HG02588 (cell line): ENCODE data around the gene NIFK.
A peak's percentile ranks its signal among the peaks of the same experiment; 100 is the strongest.

Experiments
- ATAC-seq: cut with Tn5 transposase; IDR thresholded peaks from one replicate; pipeline ENCODE4 v1.9.1; 2021; ENCODE audit warnings: mild to moderate bottlenecking, moderate library complexity; ENCODE audit not compliant: unreplicated experiment

The NIFK gene

GRCh38 chr2:121736462-121737336 lies at the start of gene NIFK:
TSS of gene NIFK (minus strand) at chr2:121736875. CDS start at chr2:121736850, 25 bp downstream.
- peak; percentile 93 for ATAC-seq

- ATAC-seq, result no peak
Observed at GRCh38 chr2:121783180-121783579, 46.5 kb upstream of the NIFK start.

- no peak for ATAC-seq
Observed at GRCh38 chr2:121778741-121779487, 42.2 kb upstream of the NIFK start.

- no peak for ATAC-seq
Observed at GRCh38 chr2:121777699-121778058, 41.0 kb upstream of the NIFK start.

GRCh38 chr2:121776885-121777698 lies 40.4 kb upstream of the NIFK start:
- no peak for ATAC-seq

- no peak for ATAC-seq
Observed at GRCh38 chr2:121776361-121776760, 39.7 kb upstream of the NIFK start.

GRCh38 chr2:121774235-121774634 lies 37.6 kb upstream of the NIFK start:
- ATAC-seq, result no peak

- ATAC-seq, result no peak
Observed at GRCh38 chr2:121771976-121772742, 35.5 kb upstream of the NIFK start.

- ATAC-seq, result no peak
Observed at GRCh38 chr2:121768143-121768755, 31.6 kb upstream of the NIFK start.

- ATAC-seq, result no peak
Observed at GRCh38 chr2:121766624-121767023, 29.9 kb upstream of the NIFK start.

- ATAC-seq, result no peak
Observed at GRCh38 chr2:121764681-121765228, 28.1 kb upstream of the NIFK start.

GRCh38 chr2:121755237-121756111 lies 18.8 kb upstream of the NIFK start, which contains the start of gene TSN:
TSS of gene TSN (plus strand) at chr2:121755651. CDS start at chr2:121755780, 129 bp downstream.
- peak; percentile 100 for ATAC-seq

GRCh38 chr2:121754851-121755236 lies 18.2 kb upstream of the NIFK start:
- no peak for ATAC-seq

- no peak for ATAC-seq
Observed at GRCh38 chr2:121748202-121748601, 11.5 kb upstream of the NIFK start.

- ATAC-seq, result no peak
Observed at GRCh38 chr2:121746071-121746578, 9.4 kb upstream of the NIFK start.

- ATAC-seq, result no peak
Observed at GRCh38 chr2:121741450-121741849, 4.8 kb upstream of the NIFK start.

GRCh38 chr2:121740973-121741372 lies 4.3 kb upstream of the NIFK start:
- ATAC-seq, result no peak

- ATAC-seq, result no peak
Observed at GRCh38 chr2:121736140-121736461, 574 bp downstream of the NIFK start.
